Endothelial cell of umbilical vein (primary cell): ENCODE data around the gene DLEC1. TPM values are rescaled to one million over a fixed set of nuclear protein-coding genes. Genes with fewer than 3 reads are reported as not detected.

Experiments
- BruUV-seq: library from RNA; stranded (reverse); fragments of 400-500 nt; replicated peaks from 2 replicates; lab custom pipeline; 2021; lab: Mats Ljungman, UMichigan
- CTCF ChIA-PET: fragments of 300-600, 350-600 bp; sonication (Branson Sonifier 250); formaldehyde crosslinking; loops from one replicate; lab custom pipeline; 2021; ENCODE audit warnings: antibody characterized with exemption, inconsistent platforms; lab: Charles Lee
- POLR2A ChIA-PET: fragments of 300-600, 350-600 bp; sonication (Branson Sonifier 250); formaldehyde crosslinking; loops from one replicate; lab custom pipeline; 2021; ENCODE audit warnings: antibody characterized with exemption, inconsistent platforms; lab: Charles Lee
- DNase-seq: peaks from one replicate; pipeline ENCODE4 v3.0.0-alpha.2; 2011; ENCODE audit warnings: low read depth, low spot score
- FAIRE-seq: peaks from 2 replicates; lab custom pipeline; 2011; peaks lifted over from hg19 to GRCh38; lab: Jason Lieb, UNC
- H2AFZ ChIP-seq: 2 replicates; pipeline ENCODE4 v1.6.0; 2012; ENCODE audit warnings: low read depth, low read length, control low read depth, inconsistent platforms
- H3K27ac ChIP-seq: 2 replicates; pipeline ENCODE4 v1.5.1; 2011; ENCODE audit warnings: low read depth, mild to moderate bottlenecking, control low read depth, low read length, moderate library complexity; ENCODE audit not compliant: insufficient read depth
- H3K27me3 ChIP-seq, 2 experiments: 2 replicates each; pipeline versions ENCODE4 v1.6.0 to v1.6.1; 2011; ENCODE audit warnings: low read length in 2 of 2, mixed read lengths in 1 of 2; ENCODE audit not compliant: control insufficient read depth in 2 of 2, insufficient read depth in 2 of 2
- H3K36me3 ChIP-seq, 2 experiments: 2 replicates in 1 of 2; 3 replicates in 1 of 2; pipeline ENCODE4 v1.5.1; 2011; ENCODE audit warnings: low read length in 2 of 2, mild to moderate bottlenecking in 1 of 2, moderate library complexity in 1 of 2; ENCODE audit not compliant: control insufficient read depth in 2 of 2, insufficient read depth in 2 of 2; ENCODE audit errors: extremely low read depth in 1 of 2
- H3K4me1 ChIP-seq: 3 replicates; pipeline ENCODE4 v1.5.1; 2011; ENCODE audit warnings: mild to moderate bottlenecking, low read length; ENCODE audit not compliant: control insufficient read depth, insufficient read depth; ENCODE audit errors: extremely low read depth
- H3K4me2 ChIP-seq: 2 replicates; pipeline ENCODE4 v1.6.1; 2011; ENCODE audit warnings: low read length, control low read depth, mixed read lengths; ENCODE audit not compliant: insufficient read depth
- H3K4me3 ChIP-seq, 3 experiments: fragments of 200-600 bp in 1 of 3; sonication (generic), shearing (Covaris generic) in 1 of 3; replicated peaks in 1 of 3; 2 replicates each; pipeline ENCODE4 v1.5.1; 2011 to 2016; ENCODE audit warnings: control low read depth in 3 of 3, low read length in 3 of 3, mild to moderate bottlenecking in 2 of 3, inconsistent platforms in 1 of 3, low read depth in 1 of 3, moderate library complexity in 1 of 3; ENCODE audit not compliant: insufficient read depth in 1 of 3
- H3K79me2 ChIP-seq: 2 replicates; pipeline ENCODE4 v1.6.0; 2012; ENCODE audit warnings: low read length, inconsistent platforms; ENCODE audit not compliant: control insufficient read depth, insufficient read depth
- H3K9ac ChIP-seq: replicated peaks from 2 replicates; pipeline ENCODE3; 2011; ENCODE audit warnings: low read length, control low read depth; ENCODE audit not compliant: insufficient read depth; ENCODE audit errors: extremely low read depth
- H3K9me1 ChIP-seq: replicated peaks from 3 replicates; pipeline ENCODE4 v1.6.0; 2011; ENCODE audit warnings: mild to moderate bottlenecking, low read length; ENCODE audit not compliant: control insufficient read depth, insufficient read depth; ENCODE audit errors: extremely low read depth
- H3K9me3 ChIP-seq: replicated peaks from 2 replicates; pipeline ENCODE4 v1.5.1; 2012; ENCODE audit warnings: low read length, inconsistent platforms; ENCODE audit not compliant: control insufficient read depth, insufficient read depth
- H4K20me1 ChIP-seq: replicated peaks from 2 replicates; pipeline ENCODE3; 2011; ENCODE audit warnings: mild to moderate bottlenecking, low read length; ENCODE audit not compliant: control insufficient read depth, insufficient read depth; ENCODE audit errors: extremely low read depth
- CTCF ChIP-seq, 2 donors: IDR thresholded peaks; 1 replicate in 1 of 2; 2 replicates in 1 of 2; pipeline ENCODE4 v1.5.1; 2011; ENCODE audit warnings: low read length in 2 of 2, mild to moderate bottlenecking in 2 of 2, moderate library complexity in 2 of 2, control low read depth in 1 of 2, inconsistent platforms in 1 of 2, low read depth in 1 of 2; ENCODE audit not compliant: insufficient read depth in 1 of 2; ENCODE audit errors: extremely low read depth in 1 of 2
- EZH2 ChIP-seq: IDR thresholded peaks from 2 replicates; pipeline ENCODE4 v1.6.1; 2012; ENCODE audit warnings: borderline replicate concordance, low read depth, mild to moderate bottlenecking, moderate library complexity, low read length, inconsistent platforms; ENCODE audit not compliant: severe bottlenecking
- FOS ChIP-seq: IDR thresholded peaks from 2 replicates; pipeline ENCODE4 v1.6.1; 2011; ENCODE audit warnings: mild to moderate bottlenecking, low read length, moderate library complexity, borderline replicate concordance; ENCODE audit not compliant: insufficient read depth
- GATA2 ChIP-seq: IDR thresholded peaks from 2 replicates; pipeline ENCODE4 v1.7.0; 2011; ENCODE audit warnings: low read depth, mild to moderate bottlenecking, moderate library complexity, mixed read lengths, low read length; ENCODE audit not compliant: insufficient read length, insufficient read depth
- JUN ChIP-seq: IDR thresholded peaks from 2 replicates; pipeline ENCODE4 v1.6.1; 2011; ENCODE audit warnings: borderline replicate concordance, low read depth; ENCODE audit not compliant: insufficient read length, insufficient read depth
- MAX ChIP-seq: IDR thresholded peaks from 2 replicates; pipeline ENCODE4 v1.6.1; 2011; ENCODE audit not compliant: insufficient read depth, insufficient read length
- MYC ChIP-seq: IDR thresholded peaks from one replicate; pipeline ENCODE4 v1.6.1; 2011; ENCODE audit warnings: mild to moderate bottlenecking, low read depth, low read length
- POLR2A ChIP-seq: IDR thresholded peaks from 2 replicates; pipeline ENCODE4 v1.6.1; 2012; ENCODE audit warnings: low read depth, mild to moderate bottlenecking, control low read depth, low read length
- POLR2AphosphoS5 ChIP-seq: IDR thresholded peaks from 2 replicates; pipeline ENCODE4 v1.6.1; 2012; ENCODE audit warnings: low read depth, mild to moderate bottlenecking, control low read depth, low read length, moderate library complexity; ENCODE audit not compliant: insufficient read depth
- dilution Hi-C: fragments of 300-500 bp; cut with MboI; formaldehyde crosslinking; loops from one replicate; pipeline ENCODE4 v1.15.0; 2019; ENCODE audit warnings: low sequenced_read_pairs; ENCODE audit not compliant: extremely low pct_ligation_motif_present
- intact Hi-C: fragments of 100-400 bp; cut with micrococcal nuclease; formaldehyde crosslinking; loops from one replicate; pipeline ENCODE4 v1.10.0; 2022
- polyA plus RNA-seq, 4 experiments: library from polyadenylated mRNA; depleted of rRNA in 3 of 4; stranded (reverse) in 3 of 4; unstranded in 1 of 4; fragments of >200 nt; gene quantifications; 2 replicates each; pipeline versions ENCODE4 v1.2.1 to v1.2.3, GENCODE V29; 2011 to 2012; ENCODE audit warnings: missing spikeins in 1 of 4
- total RNA-seq: library from RNA; stranded (reverse); gene quantifications from 2 replicates; pipeline ENCODE4 v1.2.3, GENCODE V29; 2021

Gene DLEC1
- total and polyA plus RNA-seq, 2 donors (not counting 3 experiments of a cell fraction or from before 2014, with no cell fraction given) = not detected

- Histone ChIP-seq H3K4me1 (no peaks in the 10 kb centered on the region), H3K36me3 (peaks cover 0 to 14% of the 10 kb centered on the region in 2 experiments), H3K27ac (no peak overlapping the region), H2AFZ (no peak overlapping the region), H3K79me2 (no peaks in the 10 kb centered on the region), H3K27me3 (no peaks in the 10 kb centered on the region), H3K9me3 (no peaks in the 10 kb centered on the region), H3K4me2 (no peak overlapping the region), H3K4me3 (no peak overlapping the region), H4K20me1 (no peaks in the 10 kb centered on the region), H3K9ac (no peak overlapping the region), H3K9me1 (no peaks in the 10 kb centered on the region)
- TF ChIP-seq GATA2 (no peak), POLR2AphosphoS5 (no peak), EZH2 (no peak), MAX (no peak), CTCF (IDR thresholded peaks at IDR 0.05; ENCODE audit: extremely low read depth in 1 of 2, insufficient read depth in 1 of 2, low read depth in 1 of 2, low read length in 2 of 2) (no peak), JUN (no peak), POLR2A (no peak), FOS (no peak), MYC (no peak)
- ChIA-PET CTCF (interaction anchor here (0.6 to 3.6 kb wide), 13 partner anchors 9 to 659 kb away, joined by 3 to 34 read pairs (median 4); no protein-coding TSS in a partner anchor), POLR2A (no interaction called here)
- no TSS peak for BruUV-seq
- FAIRE-seq (no peak), DNase-seq (no peak)
- intact Hi-C loops = loop anchor here (1.0 kb wide), 2 partner anchors 30 to 149 kb away; no protein-coding TSS in a partner anchor
- dilution Hi-C loops = no loop called here
Measured at GRCh38 chr3:38003817-38004414, 35.1 kb upstream of the DLEC1 start.
